Loucy (cell line): ENCODE data around the gene CACNA1D.

Experiments
- H2AFZ ChIP-seq: fragments of 200-600 bp; sonication (generic); 2 replicates; pipeline ENCODE4 v1.6.0; 2016; ENCODE audit warnings: antibody characterized with exemption, mild to moderate bottlenecking, low read length, moderate library complexity
- H3F3A ChIP-seq: fragments of 200-600 bp; 2 replicates; pipeline ENCODE4 v1.6.0; 2016; ENCODE audit warnings: antibody characterized with exemption, low read depth, mild to moderate bottlenecking
- H3K27me3 ChIP-seq: fragments of 200-600 bp; sonication (generic); 2 replicates; pipeline ENCODE4 v1.6.1; 2014; ENCODE audit warnings: low read length, mild to moderate bottlenecking; ENCODE audit not compliant: insufficient read depth, poor library complexity, severe bottlenecking
- H3K36me3 ChIP-seq: fragments of 200-600 bp; sonication (generic); 2 replicates; pipeline ENCODE4 v1.6.1; 2016; ENCODE audit warnings: low read length; ENCODE audit not compliant: insufficient read depth
- H3K4me1 ChIP-seq: fragments of 200-600 bp; sonication (generic); 2 replicates; pipeline ENCODE4 v1.5.1; 2014; ENCODE audit warnings: low read length, mild to moderate bottlenecking; ENCODE audit not compliant: insufficient read depth, poor library complexity, severe bottlenecking
- H3K4me2 ChIP-seq: fragments of 200-600 bp; sonication (generic); 2 replicates; pipeline ENCODE4 v1.6.0; 2014; ENCODE audit warnings: antibody characterized with exemption, low read length, low read depth, mild to moderate bottlenecking; ENCODE audit not compliant: poor library complexity, severe bottlenecking
- H3K4me3 ChIP-seq: fragments of 200-600 bp; sonication (generic); 2 replicates; pipeline ENCODE4 v1.5.1; 2014; ENCODE audit warnings: low read length, mild to moderate bottlenecking, mixed read lengths; ENCODE audit not compliant: poor library complexity, severe bottlenecking
- H3K79me2 ChIP-seq: fragments of 200-600 bp; sonication (generic); 2 replicates; pipeline ENCODE4 v1.6.1; 2014; ENCODE audit warnings: low read length; ENCODE audit not compliant: insufficient read depth
- H3K9ac ChIP-seq: fragments of 200-600 bp; sonication (generic); 2 replicates; pipeline ENCODE4 v1.6.0; 2014; ENCODE audit warnings: mild to moderate bottlenecking, low read depth, low read length, moderate library complexity; ENCODE audit not compliant: poor library complexity, severe bottlenecking
- H3K9me2 ChIP-seq: fragments of 200-600 bp; sonication (generic); replicated peaks from 2 replicates; pipeline ENCODE4 v1.6.1; 2016; ENCODE audit warnings: low read depth, low read length, mixed read lengths
- H3K9me3 ChIP-seq: fragments of 200-600 bp; sonication (generic); 2 replicates; pipeline ENCODE4 v1.6.1; 2014; ENCODE audit warnings: mild to moderate bottlenecking, antibody characterized with exemption, low read length, low read depth; ENCODE audit not compliant: insufficient read depth
- H4K20me1 ChIP-seq: fragments of 200-600 bp; sonication (generic); 2 replicates; pipeline ENCODE4 v1.6.0; 2014; ENCODE audit warnings: antibody characterized with exemption, low read length, mild to moderate bottlenecking; ENCODE audit not compliant: insufficient read depth, poor library complexity, severe bottlenecking
- EZH2phosphoT487 ChIP-seq: fragments of 200-600 bp; IDR thresholded peaks from 2 replicates; pipeline ENCODE4 v1.6.1; 2018; ENCODE audit warnings: antibody characterized with exemption, mild to moderate bottlenecking, moderate library complexity, borderline replicate concordance
- TF ChIP-seq, protein P1 (sequence below): fragments of 200-600 bp; sonication (generic); conservative IDR thresholded peaks from 2 replicates; pipeline ENCODE4 v1.5.1; 2014; ENCODE audit warnings: mild to moderate bottlenecking, antibody characterized with exemption, low read length

Gene CACNA1D

GRCh38 chr3:53729159-53729558 is 234.7 kb downstream of the CACNA1D start:
- no peak overlapping the region for H3K9ac ChIP-seq
- H3K9me2 ChIP-seq, result no peaks in the 10 kb centered on the region
- H3F3A ChIP-seq, result no peaks in the 10 kb centered on the region

GRCh38 chr3:53729618-53730017 is 235.2 kb downstream of the CACNA1D start:
- no peaks in the 10 kb centered on the region for H3K9me3 ChIP-seq
- H3K27me3 ChIP-seq, result no peaks in the 10 kb centered on the region
- no peak overlapping the region for H3K9ac ChIP-seq
- TF ChIP-seq, protein P1, sequence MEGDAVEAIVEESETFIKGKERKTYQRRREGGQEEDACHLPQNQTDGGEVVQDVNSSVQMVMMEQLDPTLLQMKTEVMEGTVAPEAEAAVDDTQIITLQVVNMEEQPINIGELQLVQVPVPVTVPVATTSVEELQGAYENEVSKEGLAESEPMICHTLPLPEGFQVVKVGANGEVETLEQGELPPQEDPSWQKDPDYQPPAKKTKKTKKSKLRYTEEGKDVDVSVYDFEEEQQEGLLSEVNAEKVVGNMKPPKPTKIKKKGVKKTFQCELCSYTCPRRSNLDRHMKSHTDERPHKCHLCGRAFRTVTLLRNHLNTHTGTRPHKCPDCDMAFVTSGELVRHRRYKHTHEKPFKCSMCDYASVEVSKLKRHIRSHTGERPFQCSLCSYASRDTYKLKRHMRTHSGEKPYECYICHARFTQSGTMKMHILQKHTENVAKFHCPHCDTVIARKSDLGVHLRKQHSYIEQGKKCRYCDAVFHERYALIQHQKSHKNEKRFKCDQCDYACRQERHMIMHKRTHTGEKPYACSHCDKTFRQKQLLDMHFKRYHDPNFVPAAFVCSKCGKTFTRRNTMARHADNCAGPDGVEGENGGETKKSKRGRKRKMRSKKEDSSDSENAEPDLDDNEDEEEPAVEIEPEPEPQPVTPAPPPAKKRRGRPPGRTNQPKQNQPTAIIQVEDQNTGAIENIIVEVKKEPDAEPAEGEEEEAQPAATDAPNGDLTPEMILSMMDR, result peak; percentile 45
- TF ChIP-seq EZH2phosphoT487, result no peak
- no peak overlapping the region for H2AFZ ChIP-seq
- H3F3A ChIP-seq, result no peaks in the 10 kb centered on the region
- no peaks in the 10 kb centered on the region for H3K36me3 ChIP-seq
- no peaks in the 10 kb centered on the region for H4K20me1 ChIP-seq
- no peak overlapping the region for H3K4me2 ChIP-seq
- no peaks in the 10 kb centered on the region for H3K9me2 ChIP-seq
- H3K79me2 ChIP-seq, result no peaks in the 10 kb centered on the region
- no peak overlapping the region for H3K4me3 ChIP-seq
- H3K4me1 ChIP-seq, result no peaks in the 10 kb centered on the region

More at GRCh38 chr3:53729159-53729558, 234.7 kb downstream of the CACNA1D start:
- no peak overlapping the region for H2AFZ ChIP-seq
- no peaks in the 10 kb centered on the region for H3K27me3 ChIP-seq
- no peak overlapping the region for H3K4me2 ChIP-seq
- TF ChIP-seq EZH2phosphoT487, result no peak
- TF ChIP-seq, protein P1, result no peak
- no peaks in the 10 kb centered on the region for H3K9me3 ChIP-seq
- H4K20me1 ChIP-seq, result no peaks in the 10 kb centered on the region
- H3K36me3 ChIP-seq, result no peaks in the 10 kb centered on the region
- no peaks in the 10 kb centered on the region for H3K79me2 ChIP-seq
- no peaks in the 10 kb centered on the region for H3K4me1 ChIP-seq
- H3K4me3 ChIP-seq, result no peak overlapping the region

GRCh38 chr3:53730576-53730975 is 236.2 kb downstream of the CACNA1D start:
- no peaks in the 10 kb centered on the region for H3K9me3 ChIP-seq
- H3K9ac ChIP-seq, result no peak overlapping the region
- no peaks in the 10 kb centered on the region for H4K20me1 ChIP-seq
- H3K4me3 ChIP-seq, result no peak overlapping the region
- H3K79me2 ChIP-seq, result no peaks in the 10 kb centered on the region
- TF ChIP-seq, protein P1, result no peak
- no peak for TF ChIP-seq EZH2phosphoT487
- no peaks in the 10 kb centered on the region for H3K27me3 ChIP-seq
- no peak overlapping the region for H3K4me2 ChIP-seq
- no peaks in the 10 kb centered on the region for H3K4me1 ChIP-seq
- H3F3A ChIP-seq, result no peaks in the 10 kb centered on the region
- H2AFZ ChIP-seq, result no peak overlapping the region
- no peaks in the 10 kb centered on the region for H3K9me2 ChIP-seq
- H3K36me3 ChIP-seq, result no peaks in the 10 kb centered on the region
